Stimulated activated CD4-positive, alpha-beta T cell treated with anti-CD3 and anti-CD28 coated beads, Interleukin-12 subunit alpha, Interleukin-12 subunit beta, amount 100 ng/mL, for 24 hours (primary cell): ENCODE results near the gene CNPY4.
A peak's percentile ranks its signal among the peaks of the same experiment; 100 is the strongest.
"Not testable (repeated sequence)": the region's sequence is repeated elsewhere in the genome, so short reads cannot be mapped to it uniquely, and the experiment has no call there.

ENCODE experiments used
- DNase-seq, 2 experiments: peaks; one replicate each; pipeline ENCODE4 v3.0.0-alpha.2; 2020; ENCODE audit warnings: low read depth in 2 of 2

Gene CNPY4

GRCh38 chr7:100119970-100120732 lies 717 bp downstream of the CNPY4 start:
- DNase-seq: peak; percentile 54 to 59

GRCh38 chr7:100120733-100121036 lies 1.3 kb downstream of the CNPY4 start:
- DNase-seq: no peak

- no peak for DNase-seq
Measured at GRCh38 chr7:100122067-100122466, 2.6 kb downstream of the CNPY4 start.

- no peak for DNase-seq
Measured at GRCh38 chr7:100122568-100122967, 3.1 kb downstream of the CNPY4 start.

- no peak for DNase-seq
Measured at GRCh38 chr7:100124301-100125230, 5.1 kb downstream of the CNPY4 start.

- DNase-seq: no peak
Measured at GRCh38 chr7:100126239-100126930, 7.0 kb downstream of the CNPY4 start.

GRCh38 chr7:100126931-100127865 lies 7.8 kb downstream of the CNPY4 start, which contains the start of gene MBLAC1:
Gene MBLAC1 (plus strand): TSS chr7:100126967. CDS start chr7:100127396, 429 bp downstream.
- peak; percentile 85 to 92 for DNase-seq

- no peak for DNase-seq
Measured at GRCh38 chr7:100127866-100128636, 8.6 kb downstream of the CNPY4 start.

- no peak for DNase-seq
Measured at GRCh38 chr7:100128637-100128963, 9.2 kb downstream of the CNPY4 start.

- not testable (repeated sequence) for DNase-seq
Measured at GRCh38 chr7:100130220-100130607, 10.8 kb downstream of the CNPY4 start.

GRCh38 chr7:100130608-100131453 lies 11.4 kb downstream of the CNPY4 start:
- peak; percentile 50 to 82 for DNase-seq

GRCh38 chr7:100132126-100132525 lies 12.7 kb downstream of the CNPY4 start:
- DNase-seq: no peak

GRCh38 chr7:100132697-100133151 lies 13.3 kb downstream of the CNPY4 start:
- DNase-seq: no peak

- DNase-seq: no peak
Measured at GRCh38 chr7:100137851-100138760, 18.7 kb downstream of the CNPY4 start.

- no peak for DNase-seq
Measured at GRCh38 chr7:100141555-100141949, 22.1 kb downstream of the CNPY4 start.

- no peak for DNase-seq
Measured at GRCh38 chr7:100142461-100142860, 23.0 kb downstream of the CNPY4 start.

GRCh38 chr7:100146350-100146749 lies 26.9 kb downstream of the CNPY4 start:
- not testable (repeated sequence) for DNase-seq

- no peak for DNase-seq
Measured at GRCh38 chr7:100147278-100147677, 27.8 kb downstream of the CNPY4 start.

- no peak for DNase-seq
Measured at GRCh38 chr7:100148225-100148558, 28.8 kb downstream of the CNPY4 start.
